DOHH2 (cell line): ENCODE data around the gene FADS6.

Source experiments
- EZH2phosphoT487 ChIP-seq: fragments of 200-600 bp; sonication (generic); IDR thresholded peaks from 2 replicates; pipeline ENCODE4 v1.6.1; 2017; ENCODE audit warnings: borderline replicate concordance, mild to moderate bottlenecking, antibody characterized with exemption, low read length, moderate library complexity, mixed read lengths
- TF ChIP-seq, protein P1 (sequence below): fragments of 200-600 bp; sonication (generic); IDR thresholded peaks from one replicate; pipeline ENCODE4 v1.5.1; 2014; ENCODE audit warnings: antibody characterized with exemption, mild to moderate bottlenecking, low read depth, low read length; ENCODE audit not compliant: poor library complexity, severe bottlenecking

GRCh38 chr17:74839990-74840852 lies 53.2 kb downstream of the FADS6 start:
- TF ChIP-seq, protein P1, sequence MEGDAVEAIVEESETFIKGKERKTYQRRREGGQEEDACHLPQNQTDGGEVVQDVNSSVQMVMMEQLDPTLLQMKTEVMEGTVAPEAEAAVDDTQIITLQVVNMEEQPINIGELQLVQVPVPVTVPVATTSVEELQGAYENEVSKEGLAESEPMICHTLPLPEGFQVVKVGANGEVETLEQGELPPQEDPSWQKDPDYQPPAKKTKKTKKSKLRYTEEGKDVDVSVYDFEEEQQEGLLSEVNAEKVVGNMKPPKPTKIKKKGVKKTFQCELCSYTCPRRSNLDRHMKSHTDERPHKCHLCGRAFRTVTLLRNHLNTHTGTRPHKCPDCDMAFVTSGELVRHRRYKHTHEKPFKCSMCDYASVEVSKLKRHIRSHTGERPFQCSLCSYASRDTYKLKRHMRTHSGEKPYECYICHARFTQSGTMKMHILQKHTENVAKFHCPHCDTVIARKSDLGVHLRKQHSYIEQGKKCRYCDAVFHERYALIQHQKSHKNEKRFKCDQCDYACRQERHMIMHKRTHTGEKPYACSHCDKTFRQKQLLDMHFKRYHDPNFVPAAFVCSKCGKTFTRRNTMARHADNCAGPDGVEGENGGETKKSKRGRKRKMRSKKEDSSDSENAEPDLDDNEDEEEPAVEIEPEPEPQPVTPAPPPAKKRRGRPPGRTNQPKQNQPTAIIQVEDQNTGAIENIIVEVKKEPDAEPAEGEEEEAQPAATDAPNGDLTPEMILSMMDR = no peak
- TF ChIP-seq EZH2phosphoT487 = no peak
